Hepatocyte (in vitro differentiated cells): ENCODE data around the gene MX1. TPM values are rescaled to one million over a fixed set of nuclear protein-coding genes. Genes with fewer than 3 reads are reported as not detected.

Experiments
- DNase-seq: peaks from one replicate; pipeline ENCODE4 v3.0.0-alpha.2; 2016; ENCODE audit warnings: low spot score
- H2AFZ ChIP-seq: fragments of 200-600 bp; sonication (generic); 2 replicates; pipeline ENCODE4 v1.6.0; 2016; ENCODE audit warnings: antibody characterized with exemption, mild to moderate bottlenecking
- H3K27ac ChIP-seq: fragments of 200-600 bp; sonication (generic); 2 replicates; pipeline ENCODE4 v1.5.1; 2016; ENCODE audit warnings: mild to moderate bottlenecking
- H3K27me3 ChIP-seq: fragments of 200-600 bp; sonication (generic); 2 replicates; pipeline ENCODE4 v1.6.1; 2016
- H3K36me3 ChIP-seq: fragments of 200-600 bp; sonication (generic); replicated peaks from 2 replicates; pipeline ENCODE4 v1.5.1; 2016; ENCODE audit warnings: low read depth; ENCODE audit not compliant: insufficient read depth
- H3K4me1 ChIP-seq: fragments of 200-600 bp; sonication (generic); 2 replicates; pipeline ENCODE4 v1.5.1; 2016; ENCODE audit warnings: mild to moderate bottlenecking, moderate library complexity; ENCODE audit not compliant: insufficient read depth
- H3K4me2 ChIP-seq: fragments of 200-600 bp; sonication (generic); 2 replicates; pipeline ENCODE4 v1.6.0; 2016
- H3K4me3 ChIP-seq: fragments of 200-600 bp; sonication (generic); 2 replicates; pipeline ENCODE4 v1.5.1; 2016; ENCODE audit warnings: mild to moderate bottlenecking
- H3K79me2 ChIP-seq: fragments of 200-600 bp; sonication (generic); 2 replicates; pipeline ENCODE4 v1.6.0; 2017; ENCODE audit warnings: mild to moderate bottlenecking
- H3K9me2 ChIP-seq: fragments of 200-600 bp; sonication (generic); replicated peaks from 2 replicates; pipeline ENCODE4 v1.6.0; 2017; ENCODE audit warnings: mild to moderate bottlenecking; ENCODE audit not compliant: insufficient read depth
- H3K9me3 ChIP-seq: fragments of 200-600 bp; sonication (generic); 2 replicates; pipeline ENCODE4 v1.5.1; 2016; ENCODE audit warnings: low read depth, mild to moderate bottlenecking
- H4K20me1 ChIP-seq: fragments of 200-600 bp; sonication (generic); 2 replicates; pipeline ENCODE4 v1.6.0; 2016; ENCODE audit warnings: mild to moderate bottlenecking; ENCODE audit not compliant: insufficient read depth, poor library complexity, severe bottlenecking
- EZH2 ChIP-seq: fragments of 200-600 bp; sonication (generic); IDR thresholded peaks from 2 replicates; pipeline ENCODE4 v1.6.1; 2016; ENCODE audit warnings: antibody characterized with exemption, mild to moderate bottlenecking, borderline replicate concordance
- EZH2phosphoT487 ChIP-seq: fragments of 200-600 bp; sonication (generic); IDR thresholded peaks from one replicate; pipeline ENCODE4 v1.6.1; 2018; ENCODE audit warnings: antibody characterized with exemption, mild to moderate bottlenecking, low read depth, moderate library complexity; ENCODE audit not compliant: unreplicated experiment, severe bottlenecking
- WGBS: methylation state at CpG from one replicate; pipeline ENCODE4 v1.1.6; 2016; ENCODE audit warnings: low lambda C conversion rate; ENCODE audit errors: missing lambda C conversion rate; 5-methylcytosine and 5-hydroxymethylcytosine counted together
- polyA plus RNA-seq: library from polyadenylated mRNA; unstranded; fragments of >200 nt; fragmentation: Nextera tagmentation; extraction: Ambion mirVana; gene quantifications from 2 replicates; pipeline ENCODE4 v1.2.1, GENCODE V29; 2016
- total RNA-seq: library from RNA; depleted of rRNA; stranded (reverse); fragments of >200 nt; gene quantifications from 2 replicates; pipeline ENCODE4 v1.2.3, GENCODE V29; 2014
- TF ChIP-seq, protein P1 (sequence below): fragments of 200-600 bp; sonication (generic); IDR thresholded peaks from 2 replicates; pipeline ENCODE4 v1.5.1; 2016; ENCODE audit warnings: antibody characterized with exemption, mild to moderate bottlenecking; ENCODE audit not compliant: poor library complexity

MX1 gene
- total and polyA plus RNA-seq, 2 experiments from 2014 or later: 14.2 to 26.6 TPM

DNA sequence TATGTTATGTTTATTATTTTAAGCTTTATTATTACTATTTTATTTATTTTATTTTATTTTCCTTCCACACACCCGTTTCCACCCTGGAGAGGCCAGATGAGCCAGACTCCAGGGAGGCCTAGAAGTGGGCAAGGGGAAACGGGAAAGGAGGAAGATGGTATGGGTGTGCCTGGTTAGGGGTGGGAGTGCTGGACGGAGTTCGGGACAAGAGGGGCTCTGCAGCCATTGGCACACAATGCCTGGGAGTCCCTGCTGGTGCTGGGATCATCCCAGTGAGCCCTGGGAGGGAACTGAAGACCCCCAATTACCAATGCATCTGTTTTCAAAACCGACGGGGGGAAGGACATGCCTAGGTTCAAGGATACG, 468 bp upstream of the MX1 start:
- H3K9me3 ChIP-seq: no peaks in the 10 kb centered on the region
- peak overlapping the region; percentile 94 for H3K4me2 ChIP-seq
- TF ChIP-seq, protein P1, sequence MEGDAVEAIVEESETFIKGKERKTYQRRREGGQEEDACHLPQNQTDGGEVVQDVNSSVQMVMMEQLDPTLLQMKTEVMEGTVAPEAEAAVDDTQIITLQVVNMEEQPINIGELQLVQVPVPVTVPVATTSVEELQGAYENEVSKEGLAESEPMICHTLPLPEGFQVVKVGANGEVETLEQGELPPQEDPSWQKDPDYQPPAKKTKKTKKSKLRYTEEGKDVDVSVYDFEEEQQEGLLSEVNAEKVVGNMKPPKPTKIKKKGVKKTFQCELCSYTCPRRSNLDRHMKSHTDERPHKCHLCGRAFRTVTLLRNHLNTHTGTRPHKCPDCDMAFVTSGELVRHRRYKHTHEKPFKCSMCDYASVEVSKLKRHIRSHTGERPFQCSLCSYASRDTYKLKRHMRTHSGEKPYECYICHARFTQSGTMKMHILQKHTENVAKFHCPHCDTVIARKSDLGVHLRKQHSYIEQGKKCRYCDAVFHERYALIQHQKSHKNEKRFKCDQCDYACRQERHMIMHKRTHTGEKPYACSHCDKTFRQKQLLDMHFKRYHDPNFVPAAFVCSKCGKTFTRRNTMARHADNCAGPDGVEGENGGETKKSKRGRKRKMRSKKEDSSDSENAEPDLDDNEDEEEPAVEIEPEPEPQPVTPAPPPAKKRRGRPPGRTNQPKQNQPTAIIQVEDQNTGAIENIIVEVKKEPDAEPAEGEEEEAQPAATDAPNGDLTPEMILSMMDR: no peak
- TF ChIP-seq EZH2 (no peak), EZH2phosphoT487 (no peak)
- no peak overlapping the region for H3K27ac ChIP-seq
- peak overlapping the region; percentile 67 for H2AFZ ChIP-seq
- H3K4me3 ChIP-seq: peak overlapping the region; percentile 6
- no peaks in the 10 kb centered on the region for H3K9me2 ChIP-seq
- no peaks in the 10 kb centered on the region for H4K20me1 ChIP-seq
- WGBS: 84% methylated on average over 7 of the region's 7 CpGs
- no peak for DNase-seq
- H3K79me2 ChIP-seq: no peaks in the 10 kb centered on the region
- peaks cover 14% of the 10 kb centered on the region for H3K4me1 ChIP-seq
- H3K36me3 ChIP-seq: no peaks in the 10 kb centered on the region
- no peaks in the 10 kb centered on the region for H3K27me3 ChIP-seq

DNA sequence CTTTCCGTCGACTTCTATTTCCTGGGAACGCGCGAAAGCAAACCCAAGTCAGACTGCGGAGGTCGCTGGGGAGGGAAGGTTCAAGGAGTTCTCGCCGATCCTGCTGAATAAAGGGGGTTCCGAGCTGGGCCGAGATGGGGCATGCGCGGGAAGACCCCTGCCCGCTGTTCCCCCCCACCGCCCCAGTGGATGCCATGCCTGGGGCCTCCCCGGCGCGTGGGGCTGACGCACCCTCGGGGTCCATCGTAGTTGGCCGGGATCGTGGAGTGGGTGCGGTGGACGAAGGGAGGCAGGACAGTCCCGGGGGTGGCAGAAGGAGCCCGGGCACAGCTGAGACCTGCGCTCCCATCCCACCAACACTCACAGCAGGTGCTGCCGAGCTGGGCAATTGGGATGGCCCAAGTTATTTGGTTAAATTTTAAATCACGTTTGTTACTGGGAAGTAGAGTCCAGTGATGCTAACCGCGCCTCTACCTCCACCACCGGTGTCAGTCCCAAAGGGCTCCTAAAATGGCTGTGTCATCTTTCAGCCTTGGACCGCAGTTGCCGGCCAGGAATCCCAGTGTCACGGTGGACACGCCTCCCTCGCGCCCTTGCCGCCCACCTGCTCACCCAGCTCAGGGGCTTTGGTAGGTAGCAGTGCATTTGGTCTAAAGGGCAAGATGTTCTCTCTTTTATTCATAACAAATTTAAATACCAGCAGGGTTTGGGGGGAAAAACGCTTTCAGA, 801 bp downstream of the MX1 start:
- no peaks in the 10 kb centered on the region for H3K9me3 ChIP-seq
- H2AFZ ChIP-seq: peak overlapping the region; percentile 67
- H3K4me1 ChIP-seq: peaks cover 4% of the 10 kb centered on the region
- no peaks in the 10 kb centered on the region for H3K9me2 ChIP-seq
- H3K79me2 ChIP-seq: no peaks in the 10 kb centered on the region
- WGBS: 54% methylated on average over 41 of the region's 41 CpGs
- peak overlapping the region; percentile 6 for H3K4me3 ChIP-seq
- no peaks in the 10 kb centered on the region for H4K20me1 ChIP-seq
- H3K4me2 ChIP-seq: peak overlapping the region; percentile 94
- no peak overlapping the region for H3K27ac ChIP-seq
- H3K36me3 ChIP-seq: no peaks in the 10 kb centered on the region
- no peak for DNase-seq
- TF ChIP-seq, protein P1: no peak
- no peak for TF ChIP-seq EZH2phosphoT487
- no peak for TF ChIP-seq EZH2
- H3K27me3 ChIP-seq: no peaks in the 10 kb centered on the region

DNA sequence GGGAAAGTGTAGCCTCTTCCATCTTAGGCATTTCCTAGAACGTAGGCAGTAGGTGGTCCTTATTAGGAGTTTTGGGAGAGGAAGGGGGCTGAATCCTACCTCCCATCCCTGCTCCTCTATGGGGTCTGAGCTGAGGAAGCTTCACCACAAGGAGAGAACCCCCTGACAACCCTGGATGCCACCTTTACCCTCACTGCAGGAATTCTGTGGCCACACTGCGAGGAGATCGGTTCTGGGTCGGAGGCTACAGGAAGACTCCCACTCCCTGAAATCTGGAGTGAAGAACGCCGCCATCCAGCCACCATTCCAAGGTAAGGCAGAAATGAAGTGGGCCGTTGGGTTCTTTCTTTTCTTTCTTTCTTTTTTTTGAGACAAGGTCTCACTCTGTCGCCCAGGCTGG, 1.5 kb downstream of the MX1 start:
- H2AFZ ChIP-seq: no peak overlapping the region

More for the DNA sequence above, 1.5 kb downstream of the MX1 start:
- no peaks in the 10 kb centered on the region for H3K36me3 ChIP-seq
- peaks cover 4% of the 10 kb centered on the region for H3K4me1 ChIP-seq
- WGBS: 95% methylated on average over 7 of the region's 8 CpGs
- no peaks in the 10 kb centered on the region for H4K20me1 ChIP-seq
- H3K4me3 ChIP-seq: no peak overlapping the region
- H3K27me3 ChIP-seq: no peaks in the 10 kb centered on the region
- H3K4me2 ChIP-seq: no peak overlapping the region
- no peak for DNase-seq
- H3K79me2 ChIP-seq: no peaks in the 10 kb centered on the region
- H3K9me3 ChIP-seq: no peaks in the 10 kb centered on the region
- H3K27ac ChIP-seq: no peak overlapping the region
- no peaks in the 10 kb centered on the region for H3K9me2 ChIP-seq
- TF ChIP-seq EZH2phosphoT487 (no peak), EZH2 (no peak)
- TF ChIP-seq, protein P1: no peak
